Activated CD8-positive, alpha-beta T cell treated with anti-CD3 and anti-CD28 coated beads for 36 hours (primary cell): Measurements from ENCODE around the gene GPR4. TPM values are rescaled to one million over a fixed set of nuclear protein-coding genes. Genes with fewer than 3 reads are reported as not detected.
A peak's percentile ranks its signal among the peaks of the same experiment; 100 is the strongest.

Experiments
- ATAC-seq: fragments of 200-7000 bp; cut with Tn5 transposase; one replicate; pipeline ENCODE4 v1.10.0; 2021; ENCODE audit warnings: mild to moderate bottlenecking, moderate library complexity
- CTCF ChIA-PET: fragments of 350-600 bp; sonication (Branson Sonifier 250); formaldehyde crosslinking; loops from one replicate; lab custom pipeline; 2021; ENCODE audit warnings: antibody characterized with exemption; lab: Charles Lee
- POLR2A ChIA-PET: fragments of 350-600 bp; sonication (Branson Sonifier 250); formaldehyde crosslinking; loops from one replicate; lab custom pipeline; 2021; ENCODE audit warnings: antibody characterized with exemption; lab: Charles Lee
- DNase-seq: peaks from one replicate; pipeline ENCODE4 v3.0.0-alpha.2; 2020
- H3K27ac Mint-ChIP-seq: one replicate; pipeline ENCODE4 v1.8.0; 2021; ENCODE audit warnings: mild to moderate bottlenecking, mixed read lengths
- H3K27me3 Mint-ChIP-seq: one replicate; pipeline ENCODE4 v1.8.0; 2021; ENCODE audit warnings: mixed read lengths
- H3K36me3 Mint-ChIP-seq: one replicate; pipeline ENCODE4 v1.8.0; 2021; ENCODE audit warnings: low read depth, mixed read lengths
- H3K4me1 Mint-ChIP-seq: one replicate; pipeline ENCODE4 v1.8.0; 2021; ENCODE audit warnings: low read depth, mixed read lengths
- H3K4me3 Mint-ChIP-seq: one replicate; pipeline ENCODE4 v1.8.0; 2021; ENCODE audit warnings: mild to moderate bottlenecking, moderate library complexity, mixed read lengths
- H3K9me3 Mint-ChIP-seq: one replicate; pipeline ENCODE4 v1.8.0; 2021; ENCODE audit warnings: mixed read lengths
- CTCF ChIP-seq: fragments of 200-600 bp; IDR thresholded peaks from one replicate; pipeline ENCODE4 v1.8.0; 2022; ENCODE audit warnings: antibody characterized with exemption, mild to moderate bottlenecking
- intact Hi-C: fragments of 100-400 bp; cut with micrococcal nuclease; formaldehyde crosslinking; loops from one replicate; pipeline ENCODE4 v1.10.0; 2022
- total RNA-seq, 2 experiments: library from RNA; stranded (reverse); gene quantifications; one replicate each; pipeline ENCODE4 v1.2.3, GENCODE V29; 2021

Gene GPR4
- total RNA-seq, 2 experiments from 2014 or later, result not detected

GRCh38 chr19:45558399-45558878, 43.6 kb downstream of the GPR4 start:
- peak; percentile 98 for ATAC-seq
- CTCF ChIA-PET, result interaction anchor here (0.6 to 3.8 kb wide), 29 partner anchors 9 to 171 kb away, joined by 3 to 25 read pairs (median 4); partner anchors contain the start of genes FOSB, OPA3, QPCTL and SNRPD2
- no peak overlapping the region for H3K27ac Mint-ChIP-seq

GRCh38 chr19:45556835-45557234, 45.2 kb downstream of the GPR4 start:
- no peak for TF ChIP-seq CTCF
- no peak overlapping the region for H3K27ac Mint-ChIP-seq
- no peak overlapping the region for H3K4me3 Mint-ChIP-seq
- H3K27me3 Mint-ChIP-seq, result no peaks in the 10 kb centered on the region
- peaks cover 15% of the 10 kb centered on the region for H3K4me1 Mint-ChIP-seq
- intact Hi-C loops, result no loop called here
- no peak for ATAC-seq
- CTCF ChIA-PET, result interaction anchor here (0.8 to 3.8 kb wide), 5 partner anchors 11 to 71 kb away, joined by 3 to 25 read pairs (median 15); partner anchors contain the start of gene OPA3
- H3K36me3 Mint-ChIP-seq, result peaks cover 7% of the 10 kb centered on the region
- POLR2A ChIA-PET, result no interaction called here
- H3K9me3 Mint-ChIP-seq, result no peaks in the 10 kb centered on the region
- DNase-seq, result no peak

More at GRCh38 chr19:45558399-45558878, 43.6 kb downstream of the GPR4 start:
- peaks cover 7% of the 10 kb centered on the region for H3K36me3 Mint-ChIP-seq
- TF ChIP-seq CTCF, result peak; percentile 85
- H3K4me1 Mint-ChIP-seq, result peaks cover 22% of the 10 kb centered on the region
- no peaks in the 10 kb centered on the region for H3K27me3 Mint-ChIP-seq
- POLR2A ChIA-PET, result interaction anchor here (1.0 kb wide), 1 partner anchor 15 kb away, joined by 4 read pairs; no protein-coding TSS in a partner anchor
- no peaks in the 10 kb centered on the region for H3K9me3 Mint-ChIP-seq
- peak; percentile 84 for DNase-seq
- intact Hi-C loops, result no loop called here
- H3K4me3 Mint-ChIP-seq, result no peak overlapping the region

GRCh38 chr19:45554481-45554880, 47.5 kb downstream of the GPR4 start:
- Mint-ChIP-seq H3K27me3 (no peaks in the 10 kb centered on the region), H3K4me1 (peaks cover 9% of the 10 kb centered on the region), H3K9me3 (no peaks in the 10 kb centered on the region), H3K27ac (no peak overlapping the region), H3K4me3 (no peak overlapping the region), H3K36me3 (peaks cover 3% of the 10 kb centered on the region)
- DNase-seq, result no peak
- ChIA-PET POLR2A (interaction anchor here (0.6 to 1.2 kb wide), 2 partner anchors 19 to 79 kb away, joined by 3 to 4 read pairs; no protein-coding TSS in a partner anchor), CTCF (interaction anchor here (1.2 kb wide), 1 partner anchor 22 kb away, joined by 3 read pairs; no protein-coding TSS in a partner anchor)
- no peak for ATAC-seq
- intact Hi-C loops, result no loop called here
- no peak for TF ChIP-seq CTCF

- Mint-ChIP-seq H3K4me3 (no peak overlapping the region), H3K9me3 (no peaks in the 10 kb centered on the region), H3K27ac (no peak overlapping the region), H3K36me3 (peaks cover 3% of the 10 kb centered on the region), H3K27me3 (no peaks in the 10 kb centered on the region), H3K4me1 (peaks cover 3% of the 10 kb centered on the region)
- POLR2A ChIA-PET, result interaction anchor here (1.2 kb wide), 1 partner anchor 80 kb away, joined by 3 read pairs; no protein-coding TSS in a partner anchor
- intact Hi-C loops, result no loop called here
- CTCF ChIA-PET, result no interaction called here
- ATAC-seq, result no peak
- TF ChIP-seq CTCF, result no peak
- no peak for DNase-seq
These were observed 48.5 kb downstream of the GPR4 start for GRCh38 chr19:45553464-45553863.

- Mint-ChIP-seq H3K27me3 (no peaks in the 10 kb centered on the region), H3K4me3 (no peak overlapping the region), H3K27ac (no peak overlapping the region), H3K36me3 (peaks cover under 1% of the 10 kb centered on the region), H3K4me1 (peaks cover 5% of the 10 kb centered on the region), H3K9me3 (no peaks in the 10 kb centered on the region)
- no peak for TF ChIP-seq CTCF
- no peak for DNase-seq
- intact Hi-C loops, result no loop called here
- ATAC-seq, result no peak
- POLR2A ChIA-PET, result no interaction called here
- CTCF ChIA-PET, result interaction anchor here (1.3 to 2.7 kb wide), 2 partner anchors 10 to 23 kb away, joined by 3 to 7 read pairs; no protein-coding TSS in a partner anchor
These were observed 53.9 kb downstream of the GPR4 start for GRCh38 chr19:45547965-45548609.
